BJ (cell line): ENCODE data around the gene KIF6. TPM values are rescaled to one million over a fixed set of nuclear protein-coding genes. Genes with fewer than 3 reads are reported as not detected.

Source experiments
- CTCF ChIA-PET: fragments of 350-600 bp; formaldehyde crosslinking; extraction: SDS; loops from one replicate; lab custom pipeline; 2021; ENCODE audit warnings: antibody characterized with exemption, inconsistent platforms; lab: Yijun Ruan, JAX
- POLR2A ChIA-PET: fragments of 300-600 bp; sonication (Branson Sonifier 250); formaldehyde crosslinking; extraction: SDS; loops from one replicate; lab custom pipeline; 2021; ENCODE audit warnings: antibody characterized with exemption; lab: Charles Lee
- DNase-seq: peaks from one replicate; pipeline ENCODE4 v3.0.0-alpha.2; 2011; ENCODE audit warnings: low read depth
- H3K27me3 ChIP-seq: 2 replicates; pipeline ENCODE4 v1.6.0; 2011; ENCODE audit warnings: low read length; ENCODE audit not compliant: control insufficient read depth, insufficient read depth
- H3K36me3 ChIP-seq: 2 replicates; pipeline ENCODE4 v1.5.1; 2011; ENCODE audit warnings: low read length; ENCODE audit not compliant: control insufficient read depth, insufficient read depth
- H3K4me3 ChIP-seq: 2 replicates; pipeline ENCODE4 v1.5.1; 2011; ENCODE audit warnings: low read depth, mild to moderate bottlenecking, control low read depth, low read length
- CTCF ChIP-seq: IDR thresholded peaks from 2 replicates; pipeline ENCODE4 v1.5.1; 2011; ENCODE audit warnings: low read depth, mild to moderate bottlenecking, control low read depth, inconsistent platforms, low read length, moderate library complexity; ENCODE audit not compliant: insufficient read depth
- polyA plus RNA-seq: library from polyadenylated mRNA; depleted of rRNA; stranded (reverse); fragments of >200 nt; gene quantifications from 2 replicates; pipeline ENCODE4 v1.2.3, GENCODE V29; 2011

Gene KIF6
- polyA plus RNA-seq, 1 experiment = 0.56 TPM

- no peak for DNase-seq
- CTCF ChIA-PET = interaction anchor here (0.6 to 1.3 kb wide), 5 partner anchors 11 to 305 kb away, joined by 3 read pairs; no protein-coding TSS in a partner anchor
- no peak for TF ChIP-seq CTCF
- Histone ChIP-seq H3K4me3 (no peak overlapping the region), H3K27me3 (peaks cover 3% of the 10 kb centered on the region; the same call in 1 of the 2 replicates), H3K36me3 (no peaks in the 10 kb centered on the region)
- POLR2A ChIA-PET = no interaction called here
These were observed 403.4 kb downstream of the KIF6 start for GRCh38 chr6:39321761-39322160.

GRCh38 chr6:39320363-39320984 is 404.7 kb downstream of the KIF6 start:
- TF ChIP-seq CTCF = no peak
- no peak for DNase-seq
- POLR2A ChIA-PET = no interaction called here
- Histone ChIP-seq H3K36me3 (no peaks in the 10 kb centered on the region), H3K27me3 (peaks cover 4% of the 10 kb centered on the region), H3K4me3 (no peak overlapping the region)
- CTCF ChIA-PET = interaction anchor here (1.0 to 1.3 kb wide), 2 partner anchors 27 to 154 kb away, joined by 3 read pairs; no protein-coding TSS in a partner anchor

- Histone ChIP-seq H3K4me3 (no peak overlapping the region), H3K27me3 (peaks cover 9% of the 10 kb centered on the region), H3K36me3 (no peaks in the 10 kb centered on the region)
- no peak for TF ChIP-seq CTCF
- POLR2A ChIA-PET = no interaction called here
- CTCF ChIA-PET = interaction anchor here (1.0 to 1.8 kb wide), 2 partner anchors 58 to 154 kb away, joined by 3 to 7 read pairs; no protein-coding TSS in a partner anchor
- no peak for DNase-seq
These were observed 405.4 kb downstream of the KIF6 start for GRCh38 chr6:39319621-39320362.

GRCh38 chr6:39317256-39317655 is 408.0 kb downstream of the KIF6 start:
- Histone ChIP-seq H3K4me3 (no peak overlapping the region), H3K27me3 (peaks cover 26% of the 10 kb centered on the region), H3K36me3 (no peaks in the 10 kb centered on the region)
- no peak for TF ChIP-seq CTCF
- POLR2A ChIA-PET = no interaction called here
- CTCF ChIA-PET = interaction anchor here (0.8 kb wide), 1 partner anchor 10 kb away, joined by 3 read pairs; no protein-coding TSS in a partner anchor
- DNase-seq = no peak

- peaks cover 26% of the 10 kb centered on the region for H3K27me3 ChIP-seq
- no peak for DNase-seq
- POLR2A ChIA-PET = no interaction called here
- H3K4me3 ChIP-seq = no peak within 1 kb of the TSS
- CTCF ChIA-PET = interaction anchor here (1.2 to 1.5 kb wide), 3 partner anchors 27 to 149 kb away, joined by 3 to 4 read pairs (median 3); no protein-coding TSS in a partner anchor
- TF ChIP-seq CTCF = no peak
- no peaks in the 10 kb centered on the region for H3K36me3 ChIP-seq
These were observed 410.9 kb downstream of the KIF6 start, which contains the start of gene KCNK17 for GRCh38 chr6:39314273-39314795. TSS of gene KCNK17 (minus strand) at chr6:39314419. CDS start at chr6:39314320, 99 bp downstream.
